MM.1S (cell line): Measurements from ENCODE around the gene PRDM9.
A peak's percentile ranks its signal among the peaks of the same experiment; 100 is the strongest.
"Not testable (repeated sequence)": the region's sequence is repeated elsewhere in the genome, so short reads cannot be mapped to it uniquely, and the experiment has no call there.

Experiments used
- DNase-seq: peaks from one replicate; pipeline ENCODE4 v3.0.0-alpha.2; 2015
- H2AFZ ChIP-seq: fragments of 300-600 bp; sonication (generic); 2 replicates; pipeline ENCODE4 v1.6.0; 2016; ENCODE audit warnings: antibody characterized with exemption, low read length
- H3F3A ChIP-seq: fragments of 300-600 bp; sonication (generic); 2 replicates; pipeline ENCODE4 v1.6.1; 2016; ENCODE audit warnings: mild to moderate bottlenecking, antibody characterized with exemption, low read length, moderate library complexity, mixed read lengths; ENCODE audit not compliant: insufficient read depth
- H3K27ac ChIP-seq: fragments of 300-600 bp; sonication (generic); 2 replicates; pipeline ENCODE4 v1.5.1; 2016; ENCODE audit warnings: mild to moderate bottlenecking, low read length
- H3K27me3 ChIP-seq: fragments of 300-600 bp; sonication (generic); replicated peaks from 2 replicates; pipeline ENCODE4 v1.6.0; 2016; ENCODE audit warnings: low read length; ENCODE audit not compliant: insufficient read depth
- H3K36me3 ChIP-seq: fragments of 300-600 bp; sonication (generic); replicated peaks from 2 replicates; pipeline ENCODE4 v1.6.1; 2016; ENCODE audit warnings: mild to moderate bottlenecking, low read length, mixed read lengths; ENCODE audit not compliant: insufficient read depth
- H3K4me1 ChIP-seq: fragments of 300-600 bp; sonication (generic); 2 replicates; pipeline ENCODE4 v1.6.1; 2016; ENCODE audit warnings: low read length, mixed read lengths
- H3K4me2 ChIP-seq: fragments of 300-600 bp; sonication (generic); 2 replicates; pipeline ENCODE4 v1.6.0; 2016; ENCODE audit warnings: low read depth, low read length
- H3K4me3 ChIP-seq: fragments of 300-600 bp; sonication (generic); 2 replicates; pipeline ENCODE4 v1.5.1; 2016; ENCODE audit warnings: low read length, mixed read lengths
- H3K79me2 ChIP-seq: fragments of 300-600 bp; sonication (generic); 2 replicates; pipeline ENCODE4 v1.6.1; 2016; ENCODE audit warnings: mixed run types, low read length, mixed read lengths
- H3K9ac ChIP-seq: fragments of 300-600 bp; sonication (generic); 2 replicates; pipeline ENCODE4 v1.6.1; 2016; ENCODE audit warnings: low read length, mixed read lengths
- H3K9me2 ChIP-seq: fragments of 300-600 bp; sonication (generic); replicated peaks from 2 replicates; pipeline ENCODE4 v1.6.1; 2016; ENCODE audit warnings: mild to moderate bottlenecking, low read length, mixed read lengths; ENCODE audit not compliant: insufficient read depth
- H3K9me3 ChIP-seq: fragments of 300-600 bp; sonication (generic); replicated peaks from 2 replicates; pipeline ENCODE4 v1.6.1; 2016; ENCODE audit warnings: mild to moderate bottlenecking, low read length, mixed read lengths; ENCODE audit not compliant: insufficient read depth
- H4K20me1 ChIP-seq: fragments of 300-600 bp; sonication (generic); 2 replicates; pipeline ENCODE4 v1.6.1; 2016; ENCODE audit warnings: mild to moderate bottlenecking, low read length, moderate library complexity, mixed read lengths; ENCODE audit not compliant: insufficient read depth
- EZH2 ChIP-seq: fragments of 300-600 bp; sonication (generic); optimal IDR thresholded peaks from 2 replicates; pipeline ENCODE3; 2017; ENCODE audit warnings: low read depth, mild to moderate bottlenecking, antibody characterized with exemption, low read length, mixed read lengths
- EZH2phosphoT487 ChIP-seq: fragments of 300-600 bp; sonication (generic); IDR thresholded peaks from 2 replicates; pipeline ENCODE4 v1.6.1; 2018; ENCODE audit warnings: antibody characterized with exemption, low read length
- TF ChIP-seq, protein P1 (sequence below): fragments of 300-600 bp; sonication (generic); IDR thresholded peaks from 2 replicates; pipeline ENCODE4 v1.5.1; 2016; ENCODE audit warnings: antibody characterized with exemption, low read length, mixed read lengths

PRDM9 gene

GRCh38 chr5:23523031-23523430, 15.6 kb downstream of the PRDM9 start:
- TF ChIP-seq, protein P1, sequence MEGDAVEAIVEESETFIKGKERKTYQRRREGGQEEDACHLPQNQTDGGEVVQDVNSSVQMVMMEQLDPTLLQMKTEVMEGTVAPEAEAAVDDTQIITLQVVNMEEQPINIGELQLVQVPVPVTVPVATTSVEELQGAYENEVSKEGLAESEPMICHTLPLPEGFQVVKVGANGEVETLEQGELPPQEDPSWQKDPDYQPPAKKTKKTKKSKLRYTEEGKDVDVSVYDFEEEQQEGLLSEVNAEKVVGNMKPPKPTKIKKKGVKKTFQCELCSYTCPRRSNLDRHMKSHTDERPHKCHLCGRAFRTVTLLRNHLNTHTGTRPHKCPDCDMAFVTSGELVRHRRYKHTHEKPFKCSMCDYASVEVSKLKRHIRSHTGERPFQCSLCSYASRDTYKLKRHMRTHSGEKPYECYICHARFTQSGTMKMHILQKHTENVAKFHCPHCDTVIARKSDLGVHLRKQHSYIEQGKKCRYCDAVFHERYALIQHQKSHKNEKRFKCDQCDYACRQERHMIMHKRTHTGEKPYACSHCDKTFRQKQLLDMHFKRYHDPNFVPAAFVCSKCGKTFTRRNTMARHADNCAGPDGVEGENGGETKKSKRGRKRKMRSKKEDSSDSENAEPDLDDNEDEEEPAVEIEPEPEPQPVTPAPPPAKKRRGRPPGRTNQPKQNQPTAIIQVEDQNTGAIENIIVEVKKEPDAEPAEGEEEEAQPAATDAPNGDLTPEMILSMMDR, result no peak
- no peaks in the 10 kb centered on the region for H3K79me2 ChIP-seq

GRCh38 chr5:23523998-23524397, 16.6 kb downstream of the PRDM9 start:
- no peaks in the 10 kb centered on the region for H3F3A ChIP-seq

More at GRCh38 chr5:23523031-23523430, 15.6 kb downstream of the PRDM9 start:
- no peak overlapping the region for H3K27ac ChIP-seq
- H3F3A ChIP-seq, result no peaks in the 10 kb centered on the region
- H3K27me3 ChIP-seq, result no peaks in the 10 kb centered on the region
- H3K4me3 ChIP-seq, result no peak overlapping the region
- H4K20me1 ChIP-seq, result no peaks in the 10 kb centered on the region
- H2AFZ ChIP-seq, result no peak overlapping the region
- DNase-seq, result no peak
- no peaks in the 10 kb centered on the region for H3K9me2 ChIP-seq
- H3K4me1 ChIP-seq, result peaks cover 2% of the 10 kb centered on the region; the same call in 1 of the 2 replicates
- H3K4me2 ChIP-seq, result no peak overlapping the region
- H3K9ac ChIP-seq, result no peak overlapping the region
- no peaks in the 10 kb centered on the region for H3K9me3 ChIP-seq
- H3K36me3 ChIP-seq, result no peaks in the 10 kb centered on the region

DNA sequence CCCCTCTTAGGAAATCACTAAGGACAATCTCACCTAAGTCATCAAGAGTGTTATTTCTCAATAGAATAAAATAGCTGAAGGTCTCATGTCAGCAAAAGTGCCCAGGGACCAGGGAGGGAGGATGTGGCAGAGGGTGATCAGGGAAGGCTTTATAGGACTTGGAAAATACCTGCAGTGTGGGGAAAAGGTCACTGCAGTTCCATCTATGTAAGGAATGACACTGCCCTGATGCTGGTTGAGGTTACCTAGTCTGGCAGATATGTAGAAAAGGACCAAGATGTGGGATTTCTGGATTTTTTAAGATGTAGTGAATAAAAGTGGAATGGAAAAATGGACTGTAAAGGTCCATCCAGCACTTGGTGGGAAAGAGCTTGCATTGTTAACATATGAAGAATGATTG, 18.3 kb downstream of the PRDM9 start:
- DNase-seq, result no peak
- H3K9me3 ChIP-seq, result no peaks in the 10 kb centered on the region
- H3F3A ChIP-seq, result no peaks in the 10 kb centered on the region
- H3K27me3 ChIP-seq, result no peaks in the 10 kb centered on the region
- H3K9me2 ChIP-seq, result no peaks in the 10 kb centered on the region
- H4K20me1 ChIP-seq, result no peaks in the 10 kb centered on the region
- H3K27ac ChIP-seq, result no peak overlapping the region
- no peak for TF ChIP-seq EZH2
- TF ChIP-seq EZH2phosphoT487, result no peak
- TF ChIP-seq, protein P1, result no peak
- no peak overlapping the region for H2AFZ ChIP-seq
- H3K36me3 ChIP-seq, result no peaks in the 10 kb centered on the region
- H3K4me3 ChIP-seq, result no peak overlapping the region
- H3K4me2 ChIP-seq, result no peak overlapping the region
- peaks cover 5% of the 10 kb centered on the region; the same call in 1 of the 2 replicates for H3K4me1 ChIP-seq
- H3K9ac ChIP-seq, result no peak overlapping the region
- H3K79me2 ChIP-seq, result no peaks in the 10 kb centered on the region

More at GRCh38 chr5:23523998-23524397, 16.6 kb downstream of the PRDM9 start:
- peaks cover 5% of the 10 kb centered on the region; the same call in 1 of the 2 replicates for H3K4me1 ChIP-seq
- DNase-seq, result no peak
- H3K27me3 ChIP-seq, result no peaks in the 10 kb centered on the region
- TF ChIP-seq, protein P1, result no peak
- TF ChIP-seq EZH2 (no peak), EZH2phosphoT487 (no peak)
- no peaks in the 10 kb centered on the region for H4K20me1 ChIP-seq
- no peaks in the 10 kb centered on the region for H3K9me3 ChIP-seq
- H3K4me3 ChIP-seq, result no peak overlapping the region
- no peaks in the 10 kb centered on the region for H3K79me2 ChIP-seq
- no peak overlapping the region for H2AFZ ChIP-seq
- H3K36me3 ChIP-seq, result no peaks in the 10 kb centered on the region
- H3K9ac ChIP-seq, result no peak overlapping the region
- no peak overlapping the region for H3K4me2 ChIP-seq
- no peak overlapping the region for H3K27ac ChIP-seq
- H3K9me2 ChIP-seq, result no peaks in the 10 kb centered on the region

GRCh38 chr5:23526616-23527015, 19.2 kb downstream of the PRDM9 start:
- DNase-seq, result peak; percentile 82
- Histone ChIP-seq H2AFZ (peak overlapping the region; percentile 43; the same call in 1 of the 2 replicates), H3K4me3 (peak overlapping the region; percentile 38; the same call in 1 of the 2 replicates), H3K4me2 (peak overlapping the region; percentile 43; the same call in 1 of the 2 replicates)
- not testable (repeated sequence) for H3K9me2 ChIP-seq, H3K27me3 ChIP-seq, H3K27ac ChIP-seq, H3K4me1 ChIP-seq, H3F3A ChIP-seq, H3K79me2 ChIP-seq, H3K9ac ChIP-seq, H3K36me3 ChIP-seq, H3K9me3 ChIP-seq, H4K20me1 ChIP-seq

- not testable (repeated sequence) for H3K27me3 ChIP-seq, H3K9ac ChIP-seq, H3K79me2 ChIP-seq, H3K4me1 ChIP-seq, H3K9me3 ChIP-seq, H3F3A ChIP-seq, H3K9me2 ChIP-seq, H3K36me3 ChIP-seq, H4K20me1 ChIP-seq
- peak overlapping the region; percentile 7; the same call in 1 of the 2 replicates for H3K27ac ChIP-seq
- peak overlapping the region; percentile 72 for H2AFZ ChIP-seq
- peak; percentile 95 for DNase-seq
- peak overlapping the region; percentile 45 for H3K4me3 ChIP-seq
- peak overlapping the region; percentile 51 for H3K4me2 ChIP-seq
Measured at GRCh38 chr5:23527216-23527920, 20.0 kb downstream of the PRDM9 start.
